ENCODE results near the gene TPST2. TPM values are rescaled to one million over a fixed set of nuclear protein-coding genes. Genes with fewer than 3 reads are reported as not detected.

TPST2 gene
- total RNA-seq, 1 donor from 2014 or later: 78.8 TPM

DNA sequence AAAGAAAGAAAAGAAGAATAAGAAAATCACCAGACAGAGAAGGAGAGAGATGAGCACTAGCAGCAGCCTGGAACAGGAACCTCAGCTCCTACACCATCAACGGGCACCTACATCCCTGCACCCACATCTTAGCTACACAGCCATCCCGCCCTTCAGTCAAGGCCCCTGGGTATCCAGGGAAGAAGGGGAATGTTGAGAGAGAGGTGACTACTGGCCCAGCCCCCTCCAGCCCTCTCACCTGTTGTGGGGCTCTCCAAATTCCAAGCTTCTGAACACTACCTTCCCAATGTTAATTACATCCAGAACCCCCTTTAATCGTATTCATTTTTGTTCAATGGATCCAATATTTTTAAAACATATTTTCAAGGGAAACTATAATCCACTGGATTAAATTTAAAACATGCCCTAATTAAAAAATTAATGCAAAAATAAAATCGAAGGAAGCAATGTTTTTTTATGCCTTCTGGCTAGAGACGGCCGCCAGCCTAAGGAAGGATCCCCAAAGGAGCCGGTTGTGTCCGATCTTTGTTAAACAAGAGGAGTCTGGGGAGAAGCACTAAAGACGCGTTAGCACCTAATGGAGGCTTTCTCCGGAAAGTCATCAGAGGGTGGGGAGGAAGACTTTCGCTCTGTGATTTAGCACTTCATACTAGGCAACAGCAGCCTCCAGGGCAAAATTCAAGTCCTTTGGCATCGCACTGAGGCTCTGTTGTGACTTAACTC is 9.5 kb downstream of the TPST2 start:
- no peak for DNase-seq (ENCODE audit: low read depth in 2 of 2)

DNA sequence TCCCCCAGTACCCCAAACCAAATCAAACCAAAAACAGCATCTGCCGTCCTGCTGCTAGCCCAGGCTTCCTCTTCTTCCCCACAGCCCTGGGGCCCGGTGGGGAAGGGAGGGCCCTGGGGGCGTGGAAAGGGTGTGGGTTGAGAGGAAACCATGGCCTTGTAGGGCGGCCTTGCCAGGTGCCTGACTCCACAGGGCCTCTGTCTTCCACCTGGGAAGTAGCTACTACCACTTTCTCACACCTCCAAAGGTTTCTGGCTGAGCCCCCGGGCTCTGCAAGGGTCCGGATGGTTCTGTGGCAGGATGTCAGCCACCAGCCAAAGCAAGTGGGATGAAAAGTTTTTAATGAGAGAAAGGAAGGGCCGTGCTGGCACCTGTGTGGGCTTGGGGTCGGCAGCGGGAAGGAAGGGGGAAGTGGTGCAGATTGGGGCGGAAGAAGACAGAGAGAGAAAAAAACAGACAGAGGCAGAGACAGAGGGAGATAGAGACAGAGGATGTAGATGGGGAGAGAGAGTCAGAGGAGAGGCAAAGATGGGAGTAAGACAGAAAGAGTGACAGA is 10.5 kb downstream of the TPST2 start:
- no peak for DNase-seq (ENCODE audit: low read depth in 2 of 2)

DNA sequence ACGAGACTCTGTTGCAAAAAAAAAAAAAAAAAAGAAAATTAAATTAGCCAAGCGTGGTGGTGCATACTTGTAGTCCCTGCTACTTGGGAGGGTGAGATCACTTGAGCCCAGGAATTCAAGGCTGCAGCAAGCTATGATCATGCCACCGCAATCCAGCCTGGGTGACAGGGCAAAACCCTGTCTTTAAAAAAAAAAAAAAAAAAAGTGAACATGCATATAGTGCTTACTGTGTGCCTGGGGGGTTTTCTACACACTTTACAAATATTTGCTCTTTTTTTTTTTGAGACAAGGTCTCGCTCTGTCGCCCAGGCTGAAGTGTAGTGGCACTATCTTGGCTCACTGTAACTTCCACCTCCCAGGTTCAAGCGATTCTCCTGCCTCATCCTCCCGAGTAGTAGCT is 12.9 kb downstream of the TPST2 start:
- no peak for DNase-seq (ENCODE audit: low read depth in 2 of 2)

DNA sequence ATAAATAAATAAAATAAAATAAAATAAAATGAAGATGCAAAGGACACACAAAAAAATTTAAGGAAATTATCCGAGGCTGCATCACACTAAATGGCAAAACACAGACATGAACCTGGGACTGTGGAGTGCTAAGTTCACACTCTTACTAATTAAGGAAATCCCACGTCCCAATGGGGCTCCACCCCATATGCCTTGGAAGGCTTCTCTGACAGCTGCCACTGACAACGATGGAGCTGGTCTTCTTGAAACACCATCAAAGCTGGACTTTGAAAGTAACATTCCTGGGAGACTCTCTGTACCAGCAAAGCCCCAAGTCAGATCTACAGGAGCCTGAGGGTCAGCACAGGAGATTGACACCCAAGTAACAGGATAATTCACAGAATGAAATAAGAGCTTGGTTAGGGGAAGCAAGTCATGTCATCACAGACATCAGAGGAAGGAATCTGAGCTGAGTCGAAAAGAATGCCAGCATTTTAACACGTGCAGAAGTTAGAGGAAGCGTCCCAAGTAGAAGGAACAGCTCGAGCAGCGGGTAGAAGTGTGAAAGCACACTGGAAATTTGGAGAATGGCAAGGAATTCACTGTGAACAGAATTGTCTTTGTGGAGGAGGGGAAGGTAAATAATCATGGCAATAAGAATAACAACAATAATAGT is 13.8 kb downstream of the TPST2 start:
- DNase-seq (ENCODE audit: low read depth in 2 of 2): peak in 1 of 2 donors; percentile 67

DNA sequence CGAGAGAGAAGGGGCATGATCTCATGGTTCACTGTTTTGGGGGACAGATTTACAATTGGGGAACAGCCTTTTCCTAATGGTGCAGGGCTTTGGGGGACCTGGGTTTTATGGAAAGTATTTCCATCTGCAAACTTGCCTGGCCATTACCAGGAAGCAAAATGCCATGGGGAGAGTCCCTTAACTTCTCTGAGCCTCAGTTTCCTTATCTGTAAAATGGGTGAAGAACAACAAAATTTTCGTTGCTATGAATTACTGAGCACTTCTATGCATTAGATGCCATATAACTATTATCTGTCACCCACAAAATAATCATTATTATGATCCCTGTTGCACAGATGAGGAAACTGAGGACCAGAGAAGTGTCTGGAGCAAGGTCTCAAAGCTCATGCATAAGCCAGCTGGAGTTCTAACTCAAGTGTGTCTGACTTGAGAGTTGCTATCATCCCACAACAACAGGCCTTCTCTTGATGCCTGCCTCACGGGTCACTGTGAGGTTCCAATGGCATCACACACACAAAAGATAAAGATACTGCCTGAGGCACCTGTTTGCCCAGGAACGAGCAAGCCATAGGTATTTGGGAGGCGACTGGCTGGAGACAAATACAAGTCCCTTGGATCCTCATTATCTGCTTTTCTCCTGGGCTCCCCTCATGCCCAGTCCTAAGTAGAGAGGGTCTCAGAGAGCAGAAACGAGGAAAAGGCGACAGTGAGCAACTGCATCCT is 15.8 kb downstream of the TPST2 start:
- DNase-seq (ENCODE audit: low read depth in 2 of 2): no peak

DNA sequence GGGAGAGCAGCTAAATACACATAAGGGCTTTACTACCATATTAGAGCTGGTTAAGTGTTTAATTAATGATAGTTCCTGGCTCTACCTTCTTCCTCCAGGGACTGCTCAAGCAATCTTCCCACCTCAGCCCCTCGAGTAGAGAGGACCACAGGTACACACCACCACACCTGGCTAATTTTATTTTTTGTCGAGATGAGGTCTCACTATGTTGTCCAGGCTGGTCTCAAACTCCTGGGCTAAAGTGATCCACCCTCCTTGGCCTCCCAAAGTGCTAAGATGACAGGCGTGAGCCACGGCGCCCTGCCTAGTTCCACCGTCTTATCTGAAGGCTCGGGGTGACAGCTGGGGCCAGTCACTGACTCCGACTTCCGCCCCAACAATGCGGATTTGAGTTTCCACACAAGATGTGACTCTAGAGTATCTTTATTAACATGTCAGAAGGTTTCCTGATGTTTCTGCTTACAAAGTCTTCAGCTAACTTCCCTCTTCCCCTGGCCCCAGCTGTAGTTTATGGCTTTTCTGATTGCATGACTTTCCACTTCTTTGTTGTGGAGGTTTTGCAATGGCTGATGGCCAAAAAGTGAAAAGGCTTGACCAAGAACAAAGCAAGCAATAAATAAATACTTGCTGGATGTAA is 16.8 kb downstream of the TPST2 start:
- DNase-seq (ENCODE audit: low read depth in 2 of 2): peak in 1 of 2 donors; percentile 83

DNA sequence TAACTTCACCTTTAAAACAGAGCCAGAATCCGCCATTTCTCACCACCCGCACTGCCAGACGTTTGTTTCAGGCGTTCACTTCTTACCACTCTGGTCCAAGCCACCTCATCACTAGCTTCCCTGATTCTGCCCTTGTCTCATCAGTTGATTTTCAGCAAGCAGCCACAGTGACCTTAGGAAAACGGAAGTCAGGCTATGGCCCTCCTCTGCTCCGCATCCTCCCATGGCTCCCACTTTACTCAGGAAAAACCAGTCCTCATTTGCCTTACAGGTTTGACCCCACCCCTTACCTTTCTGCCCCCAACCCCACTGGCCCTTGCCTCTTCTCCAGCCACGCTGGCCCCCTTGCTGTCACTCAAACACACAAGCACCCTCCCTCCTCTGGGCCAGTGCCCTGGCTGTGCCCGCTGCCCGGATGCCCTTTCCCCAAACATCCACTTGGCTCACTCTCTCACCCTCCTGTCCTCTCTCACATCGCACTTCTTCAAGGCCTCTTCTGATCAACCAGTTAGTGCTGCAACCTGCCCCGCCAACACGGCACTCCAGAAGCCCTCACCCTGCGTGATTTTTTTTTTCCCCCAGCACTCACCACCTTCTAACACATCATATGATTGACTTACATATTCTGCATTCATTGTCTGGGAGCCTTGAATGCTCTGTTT is 18.9 kb downstream of the TPST2 start:
- DNase-seq (ENCODE audit: low read depth in 2 of 2): no peak

DNA sequence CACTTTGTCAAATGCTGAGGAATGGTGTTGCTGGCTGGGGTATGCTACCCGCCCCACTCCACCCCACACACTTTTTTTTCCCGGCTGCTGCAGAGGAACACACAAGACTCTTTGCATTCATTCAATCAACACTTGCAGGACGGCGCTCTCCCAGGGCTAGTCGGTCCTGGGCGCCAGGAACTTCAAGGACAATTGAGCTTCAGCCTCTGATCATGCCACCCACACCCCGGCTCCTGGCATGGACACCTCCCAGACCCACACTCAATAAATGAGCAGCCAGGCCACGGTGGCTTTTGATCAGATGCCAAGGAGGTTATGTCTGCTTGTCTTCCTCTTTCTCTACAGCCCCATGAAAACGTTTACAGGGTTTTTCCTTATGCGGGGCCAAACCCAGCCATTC is 19.8 kb downstream of the TPST2 start:
- no peak for DNase-seq (ENCODE audit: low read depth in 2 of 2)

DNA sequence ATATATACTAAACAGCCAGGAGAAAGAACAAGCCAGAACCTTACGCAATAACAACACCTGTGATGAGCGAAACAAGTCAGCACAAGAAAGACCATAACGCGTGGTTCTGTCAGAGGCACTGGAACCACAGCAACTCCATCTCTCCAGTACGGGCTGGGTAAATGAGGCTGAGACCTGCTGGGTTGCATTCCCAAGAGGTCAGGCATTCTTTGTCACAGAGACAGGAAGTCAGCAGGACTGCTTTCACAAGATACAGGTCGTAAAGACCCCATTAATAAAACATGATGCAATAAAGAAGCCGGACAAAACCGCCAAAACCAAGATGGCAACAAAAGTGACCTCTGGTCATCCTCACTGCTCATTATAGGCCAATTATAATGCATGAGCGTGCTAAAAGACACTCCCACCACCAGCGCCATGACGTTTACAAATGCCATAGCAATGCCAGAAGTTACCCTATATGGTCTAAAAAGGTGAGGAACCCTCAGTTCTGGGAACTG is 21.7 kb downstream of the TPST2 start:
- DNase-seq (ENCODE audit: low read depth in 2 of 2): peak; percentile 39 to 40

DNA sequence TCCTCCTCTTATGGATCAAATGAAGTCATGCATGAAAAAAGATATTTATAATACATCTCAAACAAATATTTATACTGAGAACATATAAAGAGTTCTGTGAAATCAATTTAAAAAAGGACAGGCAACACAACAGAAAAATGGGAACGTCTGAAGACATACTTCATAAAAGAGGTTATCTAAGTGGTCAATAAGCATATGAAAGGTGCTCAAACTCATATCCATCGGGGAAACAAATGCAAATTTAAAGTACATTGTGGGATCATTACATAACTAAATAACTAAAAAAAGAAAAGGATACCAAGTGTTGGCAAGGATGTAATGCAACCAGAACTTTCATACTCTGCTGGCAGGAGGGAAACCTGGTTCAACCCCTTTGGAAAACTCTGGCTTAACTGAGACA is 22.3 kb downstream of the TPST2 start:
- no peak for DNase-seq (ENCODE audit: low read depth in 2 of 2)

DNA sequence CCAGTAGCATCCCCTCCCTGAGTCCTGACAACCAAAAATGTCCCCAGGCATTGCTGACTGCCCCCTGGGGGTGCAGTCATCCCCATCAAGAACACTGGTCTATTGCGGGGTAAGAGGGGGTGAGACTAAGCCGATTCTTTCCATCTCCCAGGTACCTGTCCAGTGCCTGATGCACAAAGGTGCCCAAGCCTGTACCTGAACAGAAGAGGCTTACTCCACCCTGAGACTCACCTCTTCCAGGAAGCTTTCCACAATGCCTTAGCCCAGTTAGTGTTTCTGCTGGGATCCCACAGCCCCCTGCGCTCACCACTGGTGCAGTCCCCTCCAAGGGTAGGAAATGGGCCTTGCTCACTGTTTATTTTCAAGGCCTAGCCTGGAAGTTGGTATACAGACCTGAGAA is 22.9 kb downstream of the TPST2 start:
- DNase-seq (ENCODE audit: low read depth in 2 of 2): no peak

DNA sequence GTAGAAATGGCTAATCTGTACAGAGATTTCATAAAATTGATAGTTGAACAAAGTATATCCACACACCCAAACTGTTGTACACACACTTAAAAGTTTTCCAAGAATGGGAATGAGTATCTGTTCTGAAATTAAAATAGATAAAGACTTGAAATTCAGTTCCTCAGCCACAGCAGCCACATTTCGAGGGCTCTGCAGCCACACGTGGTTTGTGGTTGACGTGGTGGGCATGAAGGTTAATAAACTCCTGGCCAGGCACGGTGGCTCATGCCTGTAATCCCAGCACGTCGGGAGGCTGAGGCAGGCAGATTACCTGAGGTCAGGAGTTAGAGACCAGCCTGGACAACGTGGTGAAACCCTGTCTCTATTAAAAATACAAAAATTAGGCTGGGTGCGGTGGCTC is 24.0 kb downstream of the TPST2 start:
- DNase-seq (ENCODE audit: low read depth in 2 of 2): no peak

DNA sequence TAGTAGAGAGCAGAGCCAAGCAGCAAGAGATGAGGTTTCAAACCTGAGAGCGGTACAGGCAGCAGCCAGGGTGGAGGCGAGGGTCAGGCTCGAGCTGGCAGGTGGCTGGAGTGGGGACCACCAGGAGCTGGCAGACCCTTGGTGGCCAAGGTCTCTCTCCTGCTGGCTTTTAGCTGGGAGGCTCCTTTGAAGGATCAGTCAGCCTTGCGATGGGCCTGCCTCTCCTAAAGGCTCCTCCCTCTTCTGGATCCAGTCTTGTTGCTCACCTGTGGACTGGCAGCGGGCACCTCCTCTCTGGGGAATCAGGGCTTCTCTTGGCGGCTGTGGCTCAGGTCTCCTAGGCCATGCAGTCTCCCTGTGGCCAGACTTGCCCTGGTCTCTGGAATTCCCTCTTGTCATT is 24.8 kb downstream of the TPST2 start:
- no peak for DNase-seq (ENCODE audit: low read depth in 2 of 2)

DNA sequence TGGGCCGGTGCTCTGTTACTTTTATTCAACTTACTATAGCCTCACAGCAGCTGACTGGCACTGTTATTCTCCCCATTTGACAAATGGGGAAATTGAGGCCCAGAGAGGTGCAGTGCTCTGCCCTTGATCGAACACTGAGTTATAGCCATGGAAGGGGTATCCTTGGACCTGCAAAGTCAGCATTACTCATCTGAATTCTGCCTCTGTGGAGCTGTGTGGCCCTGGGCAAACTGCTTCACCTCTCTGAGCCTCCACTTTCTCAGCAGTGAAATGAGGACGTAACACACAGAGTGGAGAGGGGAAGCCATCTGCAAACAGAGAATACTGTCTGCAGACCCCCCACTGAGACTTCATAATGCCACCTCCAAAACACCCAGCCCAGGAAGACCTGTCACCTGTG is 25.3 kb downstream of the TPST2 start:
- DNase-seq (ENCODE audit: low read depth in 2 of 2): no peak

DNA sequence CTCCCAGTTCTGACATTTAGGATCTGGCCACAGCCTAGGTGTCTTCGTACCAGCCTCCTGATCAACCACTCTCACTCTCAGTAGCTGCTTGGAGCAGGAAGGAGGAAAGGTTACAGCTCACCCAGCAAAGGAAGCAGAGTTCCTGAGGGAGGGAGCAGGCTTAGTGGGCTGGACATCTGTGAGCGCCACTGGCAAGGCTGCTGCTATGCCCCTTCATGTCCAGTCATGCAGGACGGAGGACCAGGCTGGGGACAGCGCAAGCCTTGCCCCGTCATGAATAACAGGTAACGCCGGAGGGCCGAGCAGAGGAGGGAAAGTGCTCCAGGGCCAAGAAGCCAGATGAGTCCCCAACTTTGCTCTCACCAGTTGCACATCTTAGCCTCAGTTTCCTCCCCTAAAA is 25.8 kb downstream of the TPST2 start:
- peak in 1 of 2 donors; percentile 58 for DNase-seq (ENCODE audit: low read depth in 2 of 2)

DNA sequence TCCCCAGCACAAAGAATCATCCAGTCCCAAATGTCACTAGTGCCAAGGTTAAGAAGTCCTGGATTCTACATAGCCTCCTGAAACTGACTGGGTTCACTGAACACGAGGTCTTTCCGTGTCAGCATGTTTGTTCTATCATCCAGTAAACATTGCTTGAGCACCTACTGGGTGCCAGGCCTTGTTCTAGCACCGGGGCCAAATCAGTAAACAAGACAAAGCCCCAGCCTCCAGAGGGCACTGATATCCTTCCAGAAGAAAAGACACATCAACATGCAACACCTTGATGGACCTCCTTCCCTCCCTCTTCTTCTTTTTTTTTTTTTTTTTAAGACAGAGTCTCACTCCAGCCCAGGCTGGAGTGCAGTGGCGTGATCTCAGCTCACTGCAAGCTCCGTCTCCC is 26.9 kb downstream of the TPST2 start:
- no peak for DNase-seq (ENCODE audit: low read depth in 2 of 2)

DNA sequence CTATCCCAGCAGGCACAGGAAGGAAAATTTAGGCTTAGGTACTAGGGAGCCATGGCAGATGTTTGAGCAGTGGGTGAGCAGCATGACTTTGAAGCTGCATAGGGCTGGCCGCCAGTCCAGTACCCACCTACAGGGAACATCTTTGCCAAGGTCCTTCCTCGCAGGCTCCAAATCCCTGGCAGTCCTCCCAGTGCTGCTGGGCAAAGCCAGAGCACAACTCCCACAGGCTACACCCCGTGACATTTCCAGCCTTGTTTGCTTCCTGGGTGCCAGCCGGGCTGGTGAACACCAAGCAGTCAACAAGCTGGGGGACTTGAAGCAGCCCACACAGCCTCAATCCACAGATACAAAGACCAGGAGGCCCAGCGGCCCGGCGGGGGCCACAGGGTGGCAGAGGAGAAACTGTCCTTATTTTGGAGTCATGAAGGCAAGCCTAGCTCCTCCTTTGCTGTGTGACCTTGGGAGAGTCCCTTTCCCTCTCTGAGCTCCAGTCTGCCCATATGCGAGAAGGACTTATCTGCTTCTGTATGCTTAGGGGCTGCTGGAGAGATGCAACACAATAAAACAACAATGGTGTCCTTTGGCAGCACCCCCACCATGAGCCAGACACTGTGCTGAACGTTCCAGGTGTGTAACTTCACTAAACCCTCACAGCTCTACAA is 28.0 kb downstream of the TPST2 start:
- DNase-seq (ENCODE audit: low read depth in 2 of 2): no peak

DNA sequence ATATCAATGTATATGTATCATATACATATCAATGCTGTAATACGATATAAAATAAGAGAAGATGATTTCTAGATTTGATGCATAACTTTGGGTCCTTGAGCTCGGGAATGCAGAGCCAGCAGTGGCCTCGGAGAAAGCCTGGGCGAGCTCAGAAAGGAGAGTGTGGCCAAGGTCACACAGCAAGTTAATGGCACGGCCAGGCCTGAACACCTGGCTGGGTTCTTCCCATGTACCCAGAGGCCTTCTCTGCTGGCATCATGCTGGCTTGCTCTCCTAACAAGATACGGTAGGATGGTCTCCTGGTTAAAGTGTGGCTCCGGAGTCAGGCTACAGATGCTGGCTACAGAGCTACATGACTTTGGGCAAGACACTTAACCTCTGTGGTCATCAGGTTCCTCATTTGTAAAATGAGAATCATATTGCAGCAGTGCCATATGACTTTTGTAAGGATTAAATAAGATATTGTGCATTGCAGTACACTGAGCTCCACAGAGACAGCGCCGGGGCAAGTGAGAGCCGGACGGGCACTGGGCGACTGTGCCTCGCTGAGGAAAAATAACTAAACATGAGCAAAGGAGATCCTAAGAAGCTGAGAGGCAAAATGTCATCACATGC is 29.9 kb downstream of the TPST2 start:
- DNase-seq (ENCODE audit: low read depth in 2 of 2): no peak

DNA sequence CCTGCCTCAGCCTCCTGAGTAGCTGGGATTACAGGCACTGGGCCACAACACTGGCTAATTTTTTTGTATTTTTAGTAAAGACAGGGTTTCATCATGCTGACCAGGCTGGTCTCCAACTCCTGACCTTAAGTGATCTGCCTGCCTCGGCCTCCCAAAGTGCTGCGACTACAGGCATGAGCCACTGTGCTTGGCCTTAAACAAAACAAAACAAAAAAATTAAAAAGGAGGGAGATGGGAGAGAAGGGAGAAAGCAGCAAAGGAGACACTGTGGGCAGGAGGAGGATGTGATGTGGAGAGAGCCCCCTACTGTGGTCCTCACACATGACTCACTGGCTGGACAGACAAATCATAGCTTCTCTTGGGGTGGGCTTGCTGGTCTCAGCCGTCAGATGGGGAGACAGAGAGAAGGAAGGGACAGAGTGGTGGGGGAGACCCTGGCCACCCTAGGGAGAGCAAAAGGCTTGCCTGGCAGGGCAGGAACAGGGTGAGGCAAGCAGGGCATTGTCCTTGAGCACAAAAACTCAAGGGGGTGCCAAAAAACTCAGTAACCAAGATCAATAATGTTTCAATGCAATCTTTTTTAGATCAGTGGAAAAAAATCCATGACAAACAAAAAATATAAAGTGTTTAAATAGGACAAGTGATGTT is 31.6 kb downstream of the TPST2 start:
- no peak for DNase-seq (ENCODE audit: low read depth in 2 of 2)

DNA sequence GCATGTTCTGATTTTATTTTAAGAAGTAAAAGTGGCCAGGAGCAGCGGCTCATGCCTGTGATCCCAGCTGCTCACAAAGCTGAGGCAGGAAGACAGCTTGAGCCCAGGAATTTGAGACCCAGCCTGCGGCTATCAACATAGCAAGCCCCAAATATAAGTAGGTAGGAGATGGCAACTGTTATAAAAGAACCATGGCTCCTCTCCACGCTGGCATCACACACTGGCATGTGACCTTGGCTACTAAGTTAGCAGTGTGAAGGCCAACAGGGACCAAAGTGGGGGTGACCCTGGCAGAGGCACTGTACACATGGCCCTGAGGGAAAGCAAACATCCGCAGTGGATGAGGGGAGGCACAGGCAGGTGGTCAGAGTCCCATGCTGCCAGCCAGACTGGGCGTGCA is 33.0 kb downstream of the TPST2 start:
- no peak for DNase-seq (ENCODE audit: low read depth in 2 of 2)
